ENCODE data around the gene YIF1B.

Gene YIF1B

DNA sequence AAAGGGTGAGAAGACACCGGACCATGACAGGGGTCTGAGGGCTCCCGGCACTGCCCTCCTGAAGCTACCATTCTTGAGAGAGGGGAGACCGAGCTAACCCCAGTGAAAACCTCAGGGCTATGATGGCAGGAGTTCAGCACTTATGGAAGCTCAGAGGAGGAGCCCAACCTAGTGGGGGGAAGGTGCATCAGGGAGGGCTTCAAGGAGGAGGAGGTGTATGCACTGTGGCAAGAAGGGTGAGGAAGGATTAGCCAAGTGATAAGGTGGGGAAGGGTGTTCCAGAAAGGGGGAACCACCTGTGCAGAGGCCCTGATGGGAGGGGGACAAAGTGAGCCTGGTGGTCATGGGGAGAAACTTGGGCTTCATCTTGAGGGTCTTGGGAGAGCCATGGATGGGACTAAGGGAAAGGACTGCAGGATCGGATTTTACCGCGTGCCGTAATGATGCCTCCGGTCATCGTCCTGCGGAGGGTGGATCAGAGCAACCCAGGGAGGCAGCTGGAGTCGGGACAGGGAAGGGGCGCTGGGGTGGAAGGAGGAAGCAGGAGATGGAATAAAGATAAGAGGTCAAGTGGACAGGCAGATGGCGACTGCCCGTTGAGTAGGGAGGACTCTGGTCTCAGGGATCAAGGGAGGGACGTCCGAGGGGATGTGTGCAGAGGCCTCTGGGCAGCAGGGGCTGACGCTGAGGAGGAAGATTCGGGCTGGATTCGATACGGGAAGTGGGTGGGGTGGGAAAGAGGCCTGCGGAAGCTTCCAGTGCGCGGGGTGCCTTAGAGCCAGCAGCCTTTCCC lies 45.3 kb upstream of the YIF1B start:
- H3K27me3 ChIP-seq (ENCODE audit: insufficient read depth, poor library complexity, severe bottlenecking) = peaks cover 33% of the 10 kb centered on the region

DNA sequence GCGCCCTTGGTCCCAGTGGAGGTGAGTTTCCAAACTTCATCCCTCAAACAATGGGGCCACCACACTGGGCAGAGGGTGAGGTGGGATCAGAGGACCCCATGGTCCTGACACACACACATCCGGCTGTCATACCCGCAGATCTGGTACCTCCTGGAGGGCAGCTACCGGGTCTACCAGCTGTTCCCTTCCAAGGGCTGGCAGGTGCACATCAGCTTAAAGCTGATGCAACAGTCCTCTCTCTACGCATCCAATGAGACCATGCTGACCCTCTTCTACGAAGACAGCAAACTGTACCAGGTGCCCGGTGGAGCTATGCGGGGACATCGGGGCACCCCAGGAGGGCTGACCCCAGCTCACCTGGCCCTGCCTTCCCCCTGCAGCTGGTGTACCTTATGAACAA lies 44.6 kb upstream of the YIF1B start:
- H3K4me3 ChIP-seq (ENCODE audit: severe bottlenecking) = no peak overlapping the region
- H3K9me3 ChIP-seq (ENCODE audit: severe bottlenecking) = no peaks in the 10 kb centered on the region
- H3K4me1 ChIP-seq (ENCODE audit: insufficient read depth, poor library complexity, severe bottlenecking) = no peaks in the 10 kb centered on the region
- DNase-seq (ENCODE audit: low spot score) = no peak
- H3K27ac ChIP-seq (ENCODE audit: poor library complexity, severe bottlenecking) = no peak overlapping the region
- H3K27me3 ChIP-seq (ENCODE audit: insufficient read depth, poor library complexity, severe bottlenecking) = peaks cover 33% of the 10 kb centered on the region
- no peak for ATAC-seq (ENCODE audit: low read depth)
- no peaks in the 10 kb centered on the region for H3K36me3 ChIP-seq (ENCODE audit: low read depth)
- TF ChIP-seq, protein P1, sequence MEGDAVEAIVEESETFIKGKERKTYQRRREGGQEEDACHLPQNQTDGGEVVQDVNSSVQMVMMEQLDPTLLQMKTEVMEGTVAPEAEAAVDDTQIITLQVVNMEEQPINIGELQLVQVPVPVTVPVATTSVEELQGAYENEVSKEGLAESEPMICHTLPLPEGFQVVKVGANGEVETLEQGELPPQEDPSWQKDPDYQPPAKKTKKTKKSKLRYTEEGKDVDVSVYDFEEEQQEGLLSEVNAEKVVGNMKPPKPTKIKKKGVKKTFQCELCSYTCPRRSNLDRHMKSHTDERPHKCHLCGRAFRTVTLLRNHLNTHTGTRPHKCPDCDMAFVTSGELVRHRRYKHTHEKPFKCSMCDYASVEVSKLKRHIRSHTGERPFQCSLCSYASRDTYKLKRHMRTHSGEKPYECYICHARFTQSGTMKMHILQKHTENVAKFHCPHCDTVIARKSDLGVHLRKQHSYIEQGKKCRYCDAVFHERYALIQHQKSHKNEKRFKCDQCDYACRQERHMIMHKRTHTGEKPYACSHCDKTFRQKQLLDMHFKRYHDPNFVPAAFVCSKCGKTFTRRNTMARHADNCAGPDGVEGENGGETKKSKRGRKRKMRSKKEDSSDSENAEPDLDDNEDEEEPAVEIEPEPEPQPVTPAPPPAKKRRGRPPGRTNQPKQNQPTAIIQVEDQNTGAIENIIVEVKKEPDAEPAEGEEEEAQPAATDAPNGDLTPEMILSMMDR (IDR thresholded peaks at IDR 0.05; ENCODE audit: poor library complexity, severe bottlenecking) = no peak

More for the DNA sequence above, 45.3 kb upstream of the YIF1B start:
- H3K27ac ChIP-seq (ENCODE audit: poor library complexity, severe bottlenecking) = no peak overlapping the region
- no peaks in the 10 kb centered on the region for H3K9me3 ChIP-seq (ENCODE audit: severe bottlenecking)
- TF ChIP-seq, protein P1 (IDR thresholded peaks at IDR 0.05; ENCODE audit: poor library complexity, severe bottlenecking) = no peak
- peak overlapping the region; percentile 55 for H3K4me3 ChIP-seq (ENCODE audit: severe bottlenecking)
- DNase-seq (ENCODE audit: low spot score) = no peak
- no peak; the same call in 1 of the 3 replicates for ATAC-seq (ENCODE audit: low read depth)
- H3K4me1 ChIP-seq (ENCODE audit: insufficient read depth, poor library complexity, severe bottlenecking) = no peaks in the 10 kb centered on the region
- H3K36me3 ChIP-seq (ENCODE audit: low read depth) = no peaks in the 10 kb centered on the region

DNA sequence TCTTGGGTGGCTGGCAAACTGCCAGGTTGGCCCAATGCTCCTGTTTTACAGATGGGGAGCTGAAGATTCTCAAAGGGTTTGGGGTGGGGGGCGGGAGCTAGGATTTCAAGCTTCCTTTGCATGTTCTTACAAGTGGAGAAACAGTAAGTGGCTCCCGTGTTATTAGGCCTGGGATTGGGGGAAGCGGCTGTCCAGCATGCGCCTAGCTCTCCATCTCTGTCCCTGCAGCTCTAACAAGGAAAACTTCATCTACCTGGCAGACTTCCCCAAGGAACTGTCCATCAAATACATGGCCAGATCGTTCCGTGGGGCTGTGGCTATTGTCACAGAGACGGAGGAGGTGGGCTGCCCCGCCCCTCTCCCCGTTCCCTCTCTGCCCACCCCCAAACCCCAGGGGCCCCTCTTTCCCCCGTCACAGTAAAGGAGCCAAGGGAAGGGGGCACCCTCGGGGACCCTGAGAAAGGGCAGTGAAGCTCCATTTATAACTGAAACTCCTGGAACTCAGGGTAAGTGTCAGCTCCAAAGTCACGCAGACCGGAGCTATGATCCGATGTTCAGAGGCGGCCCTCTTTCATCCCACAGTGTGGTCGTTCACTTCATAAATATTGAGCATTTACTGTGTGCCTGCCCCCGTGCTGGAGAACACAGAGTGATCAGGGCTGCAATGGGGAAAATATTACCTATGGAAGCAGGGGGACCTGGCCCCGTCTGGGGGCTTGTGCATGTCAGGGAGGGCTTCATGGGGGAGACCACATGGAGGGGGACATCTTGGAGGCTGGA lies 43.7 kb upstream of the YIF1B start:
- no peak overlapping the region for H3K27ac ChIP-seq (ENCODE audit: poor library complexity, severe bottlenecking)
- no peaks in the 10 kb centered on the region for H3K4me1 ChIP-seq (ENCODE audit: insufficient read depth, poor library complexity, severe bottlenecking)
- no peak overlapping the region for H3K4me3 ChIP-seq (ENCODE audit: severe bottlenecking)
- DNase-seq (ENCODE audit: low spot score) (peak; percentile 26), ATAC-seq (ENCODE audit: low read depth) (no peak)
- no peaks in the 10 kb centered on the region for H3K9me3 ChIP-seq (ENCODE audit: severe bottlenecking)
- TF ChIP-seq, protein P1 (IDR thresholded peaks at IDR 0.05; ENCODE audit: poor library complexity, severe bottlenecking) = no peak
- H3K27me3 ChIP-seq (ENCODE audit: insufficient read depth, poor library complexity, severe bottlenecking) = peaks cover 33% of the 10 kb centered on the region
- H3K36me3 ChIP-seq (ENCODE audit: low read depth) = no peaks in the 10 kb centered on the region

DNA sequence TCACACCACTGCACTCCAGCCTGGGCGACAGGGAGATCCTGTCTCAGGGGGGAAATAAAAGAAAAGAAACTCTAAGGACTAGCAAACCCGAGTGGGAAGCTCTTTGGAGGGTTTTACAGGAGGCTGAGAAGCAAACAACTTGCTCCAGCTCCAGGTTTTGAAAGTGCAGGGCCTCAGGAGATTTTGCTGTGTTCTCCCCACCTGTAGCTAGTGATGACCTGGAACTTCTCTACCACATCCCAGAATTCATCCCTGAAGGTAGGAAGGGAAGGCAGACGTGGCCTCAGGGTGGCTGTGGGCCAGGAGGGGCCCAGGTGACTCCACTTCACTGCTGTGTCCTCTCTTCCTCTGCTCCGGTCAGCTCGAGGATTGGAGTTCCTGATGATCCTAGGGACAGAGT lies 42.3 kb upstream of the YIF1B start:
- no peak for ATAC-seq (ENCODE audit: low read depth)
- Histone ChIP-seq H3K36me3 (ENCODE audit: low read depth) (no peaks in the 10 kb centered on the region), H3K27me3 (ENCODE audit: insufficient read depth, poor library complexity, severe bottlenecking) (peaks cover 33% of the 10 kb centered on the region), H3K4me3 (ENCODE audit: severe bottlenecking) (no peak overlapping the region), H3K4me1 (ENCODE audit: insufficient read depth, poor library complexity, severe bottlenecking) (no peaks in the 10 kb centered on the region), H3K9me3 (ENCODE audit: severe bottlenecking) (no peaks in the 10 kb centered on the region), H3K27ac (ENCODE audit: poor library complexity, severe bottlenecking) (no peak overlapping the region)
- TF ChIP-seq, protein P1 (IDR thresholded peaks at IDR 0.05; ENCODE audit: poor library complexity, severe bottlenecking) = no peak
- no peak for DNase-seq (ENCODE audit: low spot score)

Measured in RWPE2 (cell line).